GM06990 (cell line): ENCODE results near the gene CHRNA9.

ENCODE experiments used
- DNase-seq: peaks from one replicate; pipeline ENCODE4 v3.0.0-alpha.2; 2011; ENCODE audit not compliant: insufficient read length; ENCODE audit errors: extremely low read depth
- H3K27me3 ChIP-seq: replicated peaks from 2 replicates; pipeline ENCODE4 v1.6.0; 2011; ENCODE audit warnings: low read length; ENCODE audit not compliant: control insufficient read depth, insufficient read depth
- H3K36me3 ChIP-seq: 2 replicates; pipeline ENCODE4 v1.5.1; 2011; ENCODE audit warnings: low read length; ENCODE audit not compliant: control insufficient read depth, insufficient read depth
- H3K4me3 ChIP-seq: replicated peaks from 2 replicates; pipeline ENCODE4 v1.5.1; 2011; ENCODE audit warnings: low read depth, mild to moderate bottlenecking, control low read depth, low read length
- CTCF ChIP-seq: IDR thresholded peaks from 2 replicates; pipeline ENCODE4 v1.5.1; 2011; ENCODE audit warnings: low read length, control low read depth, mild to moderate bottlenecking, inconsistent platforms; ENCODE audit not compliant: insufficient read depth, poor library complexity, severe bottlenecking

The CHRNA9 gene

DNA sequence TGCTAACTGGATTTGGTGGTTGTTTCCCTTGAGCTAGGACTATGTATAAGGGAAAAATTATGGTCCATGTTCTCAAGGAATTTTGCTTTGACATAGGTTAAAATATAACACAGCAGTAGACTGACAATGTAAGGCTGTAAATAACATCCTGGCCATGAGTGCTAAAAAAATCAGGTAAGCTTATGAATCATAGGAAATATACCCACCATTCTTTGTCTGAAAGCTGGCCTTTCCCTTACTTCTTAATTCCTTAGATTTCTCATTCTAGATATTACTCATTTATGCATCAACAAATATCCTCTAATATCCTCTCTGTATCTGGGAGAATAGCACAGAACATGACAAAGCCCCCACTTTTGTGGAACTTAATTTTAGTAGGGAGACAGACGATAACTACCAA is 6.8 kb upstream of the CHRNA9 start:
- Histone ChIP-seq H3K27me3 (no peaks in the 10 kb centered on the region), H3K36me3 (no peaks in the 10 kb centered on the region), H3K4me3 (no peak overlapping the region)
- TF ChIP-seq CTCF: no peak
- no peak for DNase-seq

- DNase-seq: no peak
- Histone ChIP-seq H3K4me3 (no peak overlapping the region), H3K27me3 (no peaks in the 10 kb centered on the region), H3K36me3 (no peaks in the 10 kb centered on the region)
- no peak for TF ChIP-seq CTCF
Measured at GRCh38 chr4:40329805-40330204, 5.3 kb upstream of the CHRNA9 start.

DNA sequence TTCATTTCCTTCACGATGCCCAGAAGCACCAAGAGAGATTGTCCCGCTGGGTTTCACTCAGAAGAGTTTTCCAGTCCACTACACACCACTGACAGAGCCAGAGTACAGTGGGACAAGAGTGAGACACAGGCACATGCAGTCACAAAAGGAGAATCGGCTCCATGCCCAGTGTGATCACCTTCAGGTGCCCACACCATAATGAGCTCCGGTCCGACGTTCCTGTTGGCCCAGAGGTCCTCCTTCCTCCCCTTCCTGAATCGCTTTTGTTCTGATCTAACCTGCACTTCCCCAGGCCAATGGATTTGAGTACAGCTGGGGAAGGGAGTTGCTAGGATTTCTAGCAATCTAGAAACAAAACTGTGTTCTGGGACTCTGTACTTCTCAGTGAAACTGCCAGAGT is 4.6 kb upstream of the CHRNA9 start:
- Histone ChIP-seq H3K36me3 (no peaks in the 10 kb centered on the region), H3K27me3 (no peaks in the 10 kb centered on the region; the same call in 1 of the 2 replicates), H3K4me3 (no peak overlapping the region)
- DNase-seq: no peak
- TF ChIP-seq CTCF: no peak

- TF ChIP-seq CTCF: no peak
- no peaks in the 10 kb centered on the region for H3K36me3 ChIP-seq
- no peak overlapping the region for H3K4me3 ChIP-seq
- no peak for DNase-seq
- no peaks in the 10 kb centered on the region; the same call in 1 of the 2 replicates for H3K27me3 ChIP-seq
Measured at GRCh38 chr4:40331101-40331745, 3.9 kb upstream of the CHRNA9 start.

DNA sequence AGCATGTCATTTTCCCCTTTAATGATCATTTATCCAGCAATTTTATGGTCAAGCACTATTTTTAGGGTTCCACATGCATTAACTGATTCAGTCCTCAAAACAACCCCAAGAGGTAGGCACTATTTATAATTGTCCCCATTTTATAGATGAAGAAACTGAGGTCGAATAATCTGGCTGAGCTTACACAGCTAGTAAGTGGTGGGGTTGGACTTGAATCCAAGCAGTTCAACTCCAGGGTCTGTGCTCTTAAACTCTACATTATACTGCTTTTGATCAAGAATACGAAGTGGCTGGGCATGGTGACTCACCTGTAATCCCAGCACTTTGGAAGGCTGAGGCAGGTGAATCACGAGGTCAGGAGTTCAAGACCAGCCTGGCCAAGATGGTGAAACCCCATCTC is 3.2 kb upstream of the CHRNA9 start:
- no peak for TF ChIP-seq CTCF
- no peaks in the 10 kb centered on the region for H3K36me3 ChIP-seq
- no peak for DNase-seq
- H3K27me3 ChIP-seq: no peaks in the 10 kb centered on the region; the same call in 1 of the 2 replicates
- H3K4me3 ChIP-seq: no peak overlapping the region

DNA sequence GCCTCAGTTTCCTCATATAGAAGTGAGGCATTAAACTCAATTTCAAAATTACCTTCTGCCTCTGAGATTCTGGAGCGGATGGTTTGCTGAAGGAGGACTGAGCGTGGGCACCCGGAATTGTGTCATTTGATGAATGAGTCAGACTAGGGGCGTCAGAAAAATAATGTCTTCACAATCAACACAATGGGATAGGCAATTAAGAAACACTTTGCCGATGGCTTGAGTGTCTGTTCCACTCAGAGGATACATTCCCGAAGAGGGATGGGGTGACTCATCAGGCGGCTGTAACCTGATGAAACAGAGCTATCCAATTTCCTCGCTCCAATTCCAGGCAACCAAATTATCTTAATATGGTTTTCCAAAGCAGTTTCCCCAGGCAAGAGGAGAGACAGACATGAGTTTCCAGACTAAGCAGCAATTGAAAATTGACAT is 1.2 kb upstream of the CHRNA9 start:
- no peak overlapping the region for H3K4me3 ChIP-seq
- H3K36me3 ChIP-seq: no peaks in the 10 kb centered on the region
- H3K27me3 ChIP-seq: no peaks in the 10 kb centered on the region; the same call in 1 of the 2 replicates
- DNase-seq: no peak
- TF ChIP-seq CTCF: no peak
